Measurements from ENCODE around the gene KCNIP1. TPM values are rescaled to one million over a fixed set of nuclear protein-coding genes. Genes with fewer than 3 reads are reported as not detected.

The KCNIP1 gene
- total RNA-seq, 1 experiment from 2014 or later: not detected

DNA sequence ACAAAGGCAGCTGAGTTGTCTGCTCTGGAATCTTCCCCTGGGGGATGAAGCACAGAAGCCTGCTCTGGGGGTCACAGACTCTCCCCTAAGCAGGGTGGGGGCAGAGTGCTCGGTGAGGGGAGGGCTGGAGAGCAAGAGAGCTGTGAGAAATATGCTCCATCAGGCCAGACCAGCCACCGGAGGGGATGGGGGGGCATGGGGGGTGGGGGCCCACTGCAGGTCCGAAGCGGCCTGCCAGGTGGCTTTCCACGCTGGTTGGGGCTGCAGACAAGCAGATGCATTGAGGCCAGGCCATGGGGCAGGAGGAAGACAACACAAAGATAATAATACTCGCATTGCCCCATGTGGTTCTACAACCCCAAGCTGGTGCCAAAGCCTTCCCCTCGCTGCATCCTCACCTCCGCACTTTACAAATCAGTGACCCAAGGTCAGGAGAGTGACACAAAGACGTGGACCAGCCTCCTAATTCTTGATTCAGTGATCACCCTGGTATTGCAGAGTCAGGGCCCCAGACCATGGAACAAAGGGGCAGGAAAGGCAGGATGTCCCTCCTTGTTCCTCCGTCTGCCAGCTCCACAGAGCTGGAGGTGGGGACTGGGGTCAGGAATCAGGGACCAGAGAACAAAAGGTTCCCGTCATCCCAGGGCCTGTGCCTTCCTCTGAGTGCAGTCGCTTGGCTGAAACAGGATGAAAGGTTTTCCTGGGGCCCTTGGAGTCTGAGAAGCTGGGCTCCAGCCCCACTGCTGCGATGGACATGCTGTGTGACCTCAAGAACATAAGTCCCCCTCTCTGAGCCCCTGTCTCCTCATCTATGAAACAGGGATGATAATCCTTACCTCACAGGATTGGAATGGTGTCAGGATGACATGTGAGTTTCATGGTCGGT is 242.5 kb downstream of the KCNIP1 start:
- BruUV-seq (replicated peaks): no TSS peak
- no peaks in the 10 kb centered on the region for H3K9me3 ChIP-seq (ENCODE audit: low read length)
- no peak for DNase-seq
- no peaks in the 10 kb centered on the region for H3K9me2 ChIP-seq (replicated peaks; ENCODE audit: low read length)
- H3F3A ChIP-seq (ENCODE audit: low read length, unreplicated experiment): no peaks in the 10 kb centered on the region
- no peak overlapping the region for H2AFZ ChIP-seq (ENCODE audit: low read length)
- H3K4me2 ChIP-seq (ENCODE audit: low read length): no peak overlapping the region
- no peak overlapping the region for H3K27ac ChIP-seq (ENCODE audit: low read length)
- H3K79me2 ChIP-seq (ENCODE audit: low read length): no peaks in the 10 kb centered on the region
- ChIA-PET POLR2A (ENCODE audit: unreplicated experiment) (no interaction called here), CTCF (interaction anchor here (1.8 kb wide), 1 partner anchor 45 kb away, joined by 16 read pairs; no protein-coding TSS in a partner anchor)
- no peaks in the 10 kb centered on the region; the same call in 1 of the 2 replicates for H3K4me1 ChIP-seq (ENCODE audit: insufficient read depth, low read length)
- intact Hi-C loops (cut with micrococcal nuclease): no loop called here
- no peaks in the 10 kb centered on the region for H3K36me3 ChIP-seq (ENCODE audit: low read depth, low read length)
- H3K27me3 ChIP-seq (ENCODE audit: low read length): no peaks in the 10 kb centered on the region
- no peak for ATAC-seq
- TF ChIP-seq, protein P1, sequence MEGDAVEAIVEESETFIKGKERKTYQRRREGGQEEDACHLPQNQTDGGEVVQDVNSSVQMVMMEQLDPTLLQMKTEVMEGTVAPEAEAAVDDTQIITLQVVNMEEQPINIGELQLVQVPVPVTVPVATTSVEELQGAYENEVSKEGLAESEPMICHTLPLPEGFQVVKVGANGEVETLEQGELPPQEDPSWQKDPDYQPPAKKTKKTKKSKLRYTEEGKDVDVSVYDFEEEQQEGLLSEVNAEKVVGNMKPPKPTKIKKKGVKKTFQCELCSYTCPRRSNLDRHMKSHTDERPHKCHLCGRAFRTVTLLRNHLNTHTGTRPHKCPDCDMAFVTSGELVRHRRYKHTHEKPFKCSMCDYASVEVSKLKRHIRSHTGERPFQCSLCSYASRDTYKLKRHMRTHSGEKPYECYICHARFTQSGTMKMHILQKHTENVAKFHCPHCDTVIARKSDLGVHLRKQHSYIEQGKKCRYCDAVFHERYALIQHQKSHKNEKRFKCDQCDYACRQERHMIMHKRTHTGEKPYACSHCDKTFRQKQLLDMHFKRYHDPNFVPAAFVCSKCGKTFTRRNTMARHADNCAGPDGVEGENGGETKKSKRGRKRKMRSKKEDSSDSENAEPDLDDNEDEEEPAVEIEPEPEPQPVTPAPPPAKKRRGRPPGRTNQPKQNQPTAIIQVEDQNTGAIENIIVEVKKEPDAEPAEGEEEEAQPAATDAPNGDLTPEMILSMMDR (conservative IDR thresholded peaks at IDR 0.05; ENCODE audit: low read depth, low read length): no peak
- TF ChIP-seq EZH2phosphoT487 (IDR thresholded peaks at IDR 0.05; ENCODE audit: borderline replicate concordance, low read length) (no peak), EZH2 (IDR thresholded peaks at IDR 0.05; ENCODE audit: low read length, unreplicated experiment) (no peak)
- no peak overlapping the region for H3K4me3 ChIP-seq (ENCODE audit: low read length)
- H3K9ac ChIP-seq (ENCODE audit: low read length): no peak overlapping the region
- H4K20me1 ChIP-seq (ENCODE audit: low read length): no peaks in the 10 kb centered on the region

DNA sequence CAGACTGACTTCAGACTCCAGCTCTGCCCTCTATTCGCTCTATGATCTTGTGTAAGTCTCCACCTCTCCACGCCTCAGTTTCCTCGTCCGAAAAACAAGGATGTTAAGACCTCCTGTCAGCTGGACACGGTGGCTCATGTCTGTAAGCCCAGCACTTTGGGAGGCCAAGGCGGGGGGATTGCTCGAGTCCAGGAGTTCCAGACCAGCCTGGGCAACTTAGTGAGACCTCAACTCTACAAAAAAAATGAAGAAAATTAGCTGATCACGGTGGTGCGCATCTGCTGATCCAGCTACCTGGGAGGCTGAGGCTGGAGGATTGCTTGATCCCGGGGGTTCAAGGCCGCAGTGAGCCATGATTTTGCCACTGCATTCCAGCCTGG is 243.1 kb downstream of the KCNIP1 start:
- intact Hi-C loops (cut with micrococcal nuclease): no loop called here
- Histone ChIP-seq H4K20me1 (ENCODE audit: low read length) (no peaks in the 10 kb centered on the region), H3F3A (ENCODE audit: low read length, unreplicated experiment) (no peaks in the 10 kb centered on the region), H3K9ac (ENCODE audit: low read length) (no peak overlapping the region), H3K27ac (ENCODE audit: low read length) (no peak overlapping the region), H3K4me3 (ENCODE audit: low read length) (no peak overlapping the region), H2AFZ (ENCODE audit: low read length) (no peak overlapping the region), H3K36me3 (ENCODE audit: low read depth, low read length) (no peaks in the 10 kb centered on the region), H3K79me2 (ENCODE audit: low read length) (no peaks in the 10 kb centered on the region), H3K4me1 (ENCODE audit: insufficient read depth, low read length) (no peaks in the 10 kb centered on the region; the same call in 1 of the 2 replicates), H3K9me2 (replicated peaks; ENCODE audit: low read length) (no peaks in the 10 kb centered on the region), H3K27me3 (ENCODE audit: low read length) (no peaks in the 10 kb centered on the region), H3K4me2 (ENCODE audit: low read length) (no peak overlapping the region), H3K9me3 (ENCODE audit: low read length) (no peaks in the 10 kb centered on the region)
- ChIA-PET CTCF (no interaction called here), POLR2A (ENCODE audit: unreplicated experiment) (no interaction called here)
- no peak for TF ChIP-seq EZH2 (IDR thresholded peaks at IDR 0.05; ENCODE audit: low read length, unreplicated experiment)
- no peak for TF ChIP-seq EZH2phosphoT487 (IDR thresholded peaks at IDR 0.05; ENCODE audit: borderline replicate concordance, low read length)
- TF ChIP-seq, protein P1 (conservative IDR thresholded peaks at IDR 0.05; ENCODE audit: low read depth, low read length): no peak
- no peak for ATAC-seq
- no peak for DNase-seq
- BruUV-seq (replicated peaks): no TSS peak

DNA sequence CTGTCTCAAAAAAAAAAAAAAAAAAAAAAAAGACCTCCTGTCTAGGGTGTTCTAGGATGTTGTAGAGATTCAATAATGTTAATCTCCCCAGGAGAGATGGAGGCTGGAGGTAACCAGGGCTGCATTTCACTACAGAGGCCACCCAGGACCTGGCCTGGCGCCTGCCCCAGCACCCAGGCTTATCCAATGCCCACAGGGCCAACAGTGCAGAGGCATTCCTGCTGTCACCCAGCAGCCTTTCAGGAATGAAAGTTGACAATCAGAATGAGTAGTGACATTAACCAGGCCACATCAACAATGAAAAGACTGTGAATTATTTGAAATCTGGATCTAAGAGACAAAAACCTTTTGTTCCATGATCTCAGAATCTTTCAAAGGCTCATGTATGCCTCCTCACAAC is 243.5 kb downstream of the KCNIP1 start:
- no peak overlapping the region for H3K4me2 ChIP-seq (ENCODE audit: low read length)
- no peak overlapping the region for H3K9ac ChIP-seq (ENCODE audit: low read length)
- no peaks in the 10 kb centered on the region for H3K79me2 ChIP-seq (ENCODE audit: low read length)
- ChIA-PET POLR2A (ENCODE audit: unreplicated experiment) (no interaction called here), CTCF (no interaction called here)
- H3K9me2 ChIP-seq (replicated peaks; ENCODE audit: low read length): no peaks in the 10 kb centered on the region
- no peaks in the 10 kb centered on the region; the same call in 1 of the 2 replicates for H3K4me1 ChIP-seq (ENCODE audit: insufficient read depth, low read length)
- no peaks in the 10 kb centered on the region for H3K9me3 ChIP-seq (ENCODE audit: low read length)
- BruUV-seq (replicated peaks): no TSS peak
- no peak overlapping the region for H2AFZ ChIP-seq (ENCODE audit: low read length)
- ATAC-seq: no peak
- no peaks in the 10 kb centered on the region for H4K20me1 ChIP-seq (ENCODE audit: low read length)
- no peak overlapping the region for H3K4me3 ChIP-seq (ENCODE audit: low read length)
- no peaks in the 10 kb centered on the region for H3K36me3 ChIP-seq (ENCODE audit: low read depth, low read length)
- no peaks in the 10 kb centered on the region for H3K27me3 ChIP-seq (ENCODE audit: low read length)
- H3F3A ChIP-seq (ENCODE audit: low read length, unreplicated experiment): no peaks in the 10 kb centered on the region
- no peak overlapping the region for H3K27ac ChIP-seq (ENCODE audit: low read length)
- intact Hi-C loops (cut with micrococcal nuclease): no loop called here
- no peak for DNase-seq
- TF ChIP-seq EZH2phosphoT487 (IDR thresholded peaks at IDR 0.05; ENCODE audit: borderline replicate concordance, low read length) (no peak), EZH2 (IDR thresholded peaks at IDR 0.05; ENCODE audit: low read length, unreplicated experiment) (no peak)
- TF ChIP-seq, protein P1 (conservative IDR thresholded peaks at IDR 0.05; ENCODE audit: low read depth, low read length): no peak

Measured in PC-3 (cell line).